NCI-H510A (cell line): ENCODE data around the gene DCAF7.
A peak's percentile ranks its signal among the peaks of the same experiment; 100 is the strongest.

Source experiments
- DNase-seq: peaks from one replicate; lab custom pipeline; 2025; lab: John Stamatoyannopoulos, UW

The DCAF7 gene, protein sequence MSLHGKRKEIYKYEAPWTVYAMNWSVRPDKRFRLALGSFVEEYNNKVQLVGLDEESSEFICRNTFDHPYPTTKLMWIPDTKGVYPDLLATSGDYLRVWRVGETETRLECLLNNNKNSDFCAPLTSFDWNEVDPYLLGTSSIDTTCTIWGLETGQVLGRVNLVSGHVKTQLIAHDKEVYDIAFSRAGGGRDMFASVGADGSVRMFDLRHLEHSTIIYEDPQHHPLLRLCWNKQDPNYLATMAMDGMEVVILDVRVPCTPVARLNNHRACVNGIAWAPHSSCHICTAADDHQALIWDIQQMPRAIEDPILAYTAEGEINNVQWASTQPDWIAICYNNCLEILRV

DNA sequence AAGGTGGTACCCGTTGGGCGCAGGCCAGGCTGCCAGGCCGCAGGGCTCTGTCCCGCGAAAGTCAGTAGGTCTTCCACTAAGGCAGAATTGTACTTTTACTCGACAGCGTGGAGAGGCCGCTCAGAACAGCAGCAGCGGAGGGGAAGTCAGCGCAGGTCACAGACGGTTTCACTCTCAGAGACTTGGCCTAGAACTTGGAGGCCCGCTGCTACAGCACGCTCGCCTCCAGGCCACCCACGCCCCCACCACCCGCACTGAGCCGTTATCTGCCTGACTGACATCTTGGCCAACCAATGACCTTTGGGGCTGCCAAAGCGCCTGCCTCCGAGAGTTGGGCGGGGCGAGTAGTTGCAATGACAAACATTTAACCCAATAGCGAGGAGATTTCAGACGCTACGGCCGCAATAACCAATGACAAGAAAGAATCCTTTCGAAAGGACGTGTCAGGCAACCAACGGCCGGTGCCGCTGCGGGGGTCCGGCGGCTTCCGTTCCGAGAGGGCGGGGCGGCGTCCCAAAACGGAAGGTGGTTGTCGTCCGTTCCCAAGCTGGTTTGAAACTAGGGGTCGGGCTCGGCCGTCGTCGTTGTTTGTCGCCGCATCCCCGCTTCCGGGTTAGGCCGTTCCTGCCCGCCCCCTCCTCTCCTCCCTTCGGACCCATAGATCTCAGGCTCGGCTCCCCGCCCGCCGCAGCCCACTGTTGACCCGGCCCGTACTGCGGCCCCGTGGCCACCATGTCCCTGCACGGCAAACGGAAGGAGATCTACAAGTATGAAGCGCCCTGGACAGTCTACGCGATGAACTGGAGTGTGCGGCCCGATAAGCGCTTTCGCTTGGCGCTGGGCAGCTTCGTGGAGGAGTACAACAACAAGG, at the start of gene DCAF7:
Gene DCAF7 (plus strand): TSS at position 532 of the 871 bp plus-strand sequence. CDS start 201 bp downstream, at position 733.
- DNase-seq, result peak; percentile 99

DNA sequence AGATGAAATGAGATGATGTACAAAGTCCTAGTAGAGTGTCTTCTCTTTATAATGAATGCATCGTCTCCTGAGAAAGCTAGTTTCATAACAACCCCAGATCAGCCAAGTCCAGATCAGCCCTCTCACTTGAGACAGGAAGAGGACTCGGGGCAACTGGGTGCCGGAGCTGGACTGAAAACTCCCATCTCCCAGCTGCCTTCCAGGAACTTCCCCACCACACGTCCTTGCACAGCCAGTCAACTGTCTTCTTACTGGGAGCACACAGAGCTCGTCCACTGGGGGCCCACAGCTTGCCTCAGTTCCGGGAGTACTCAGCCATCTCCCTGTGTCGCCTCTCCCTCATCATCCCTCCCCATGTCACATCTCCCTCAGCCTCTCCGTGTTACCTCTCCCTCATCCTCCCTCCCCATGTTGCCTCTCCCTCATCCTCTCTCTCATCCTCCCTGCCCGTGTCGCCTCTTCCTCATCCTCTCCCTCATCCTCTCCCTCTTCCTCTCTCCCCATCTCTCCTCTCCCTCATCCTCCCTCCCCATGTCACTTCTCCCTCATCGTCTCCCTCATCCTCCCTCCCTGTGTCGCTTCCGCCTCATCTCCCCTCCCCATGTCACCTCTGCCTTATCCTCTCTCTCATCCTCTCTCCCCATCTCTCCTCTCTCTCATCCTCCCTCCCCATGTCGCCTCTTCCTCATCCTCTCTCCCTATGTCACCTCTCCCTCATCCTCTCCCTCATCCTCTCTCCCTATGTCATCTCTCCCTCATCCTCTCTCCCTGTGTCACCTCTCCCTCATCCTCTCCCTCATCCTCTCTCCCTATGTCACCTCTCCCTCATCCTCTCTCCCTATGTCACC, 49.5 kb upstream of the DCAF7 start:
- no peak for DNase-seq

DNA sequence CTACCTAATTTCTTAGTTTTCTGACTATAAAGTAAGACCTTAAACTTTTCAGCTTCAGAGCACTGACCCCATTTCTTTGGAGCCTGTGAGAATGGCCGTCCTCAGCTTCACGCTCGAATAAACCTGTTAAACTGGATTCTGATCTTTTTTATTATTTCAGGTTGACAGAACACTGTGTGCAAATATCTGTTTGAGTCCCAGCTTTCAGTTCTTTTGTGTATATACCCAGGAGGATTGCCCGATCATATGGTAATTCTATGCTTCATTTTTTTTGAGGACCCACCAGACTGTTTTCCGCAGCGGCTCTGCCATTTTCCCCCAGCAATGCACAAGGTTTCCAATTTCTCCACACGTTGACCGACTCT, 47.0 kb upstream of the DCAF7 start:
- no peak for DNase-seq

DNA sequence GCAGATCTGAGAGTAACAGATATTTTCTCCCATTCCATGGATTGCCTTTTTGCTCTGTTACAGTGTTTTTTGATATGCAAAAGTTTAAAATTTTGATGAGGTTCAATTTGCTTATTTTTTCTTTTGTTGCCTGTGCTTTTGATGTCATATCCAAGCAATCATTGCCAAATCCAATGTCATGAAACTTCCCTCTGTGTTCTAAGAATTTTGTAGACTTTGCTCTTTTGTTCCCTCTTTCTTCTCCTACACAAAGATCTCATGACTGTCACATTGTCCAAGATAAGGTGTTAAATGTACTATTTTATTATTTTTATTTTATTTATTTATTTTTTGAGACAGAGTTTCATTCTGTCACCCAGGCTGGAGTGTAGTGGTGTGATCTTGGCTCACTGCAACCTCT, 46.0 kb upstream of the DCAF7 start:
- DNase-seq, result no peak

DNA sequence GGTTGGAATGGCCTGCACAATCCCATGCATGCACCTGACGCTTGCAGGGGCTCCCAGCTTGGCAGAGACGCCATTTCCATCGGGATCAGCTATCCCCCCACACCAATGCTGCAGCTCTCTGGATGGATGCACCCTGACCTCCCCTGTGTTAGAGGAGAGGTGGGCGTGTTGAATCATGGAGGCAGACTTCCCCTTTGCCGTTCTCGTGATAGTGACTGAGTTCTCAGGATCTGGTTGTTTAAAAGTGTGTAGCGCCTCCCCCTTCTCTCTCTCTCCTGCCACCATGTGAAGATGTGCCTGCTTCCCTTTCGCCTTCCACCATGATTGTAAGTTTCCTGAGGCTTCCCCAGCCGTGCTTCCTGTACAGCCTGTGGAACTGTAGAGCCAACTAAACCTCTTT, 44.9 kb upstream of the DCAF7 start:
- no peak for DNase-seq

DNA sequence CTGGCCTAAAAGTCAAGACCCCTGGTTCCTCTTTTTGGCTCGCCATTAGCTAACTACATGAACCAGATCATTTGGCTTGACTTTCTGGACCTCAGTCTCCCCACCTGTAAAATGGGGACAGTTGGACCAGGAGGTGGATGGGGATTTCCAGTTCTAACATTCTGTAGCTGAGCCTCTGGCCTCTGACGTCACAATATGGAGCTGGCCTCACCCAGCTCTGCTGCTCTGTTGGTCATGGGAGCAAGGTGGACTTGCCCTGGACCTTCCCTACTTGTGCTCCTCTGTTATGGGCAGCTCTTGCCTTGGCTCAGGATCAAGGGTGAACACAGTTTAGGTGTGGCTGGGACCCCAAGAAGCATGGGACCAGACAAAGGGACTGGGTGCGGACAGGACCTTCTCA, 43.6 kb upstream of the DCAF7 start:
- DNase-seq, result no peak

DNA sequence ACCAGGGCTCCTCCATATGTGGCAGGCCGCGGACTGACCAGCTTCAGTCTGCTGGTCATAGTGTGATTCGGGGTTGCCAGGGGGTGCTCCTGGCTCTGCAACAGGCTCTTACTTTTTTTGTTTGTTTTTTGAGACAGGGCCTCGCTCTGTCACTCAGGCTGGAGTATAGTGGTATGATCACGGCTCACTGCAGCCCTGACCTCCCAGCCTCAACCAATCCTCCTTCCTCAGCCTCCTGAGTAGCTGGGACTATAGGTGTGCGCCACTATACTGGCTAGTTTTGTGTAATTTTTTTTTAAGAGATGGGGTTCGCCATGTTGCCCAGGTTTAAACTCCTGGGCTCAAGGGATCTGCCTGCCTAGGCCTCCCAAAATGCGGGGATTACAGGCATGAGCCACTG, 38.9 kb upstream of the DCAF7 start:
- DNase-seq, result no peak

DNA sequence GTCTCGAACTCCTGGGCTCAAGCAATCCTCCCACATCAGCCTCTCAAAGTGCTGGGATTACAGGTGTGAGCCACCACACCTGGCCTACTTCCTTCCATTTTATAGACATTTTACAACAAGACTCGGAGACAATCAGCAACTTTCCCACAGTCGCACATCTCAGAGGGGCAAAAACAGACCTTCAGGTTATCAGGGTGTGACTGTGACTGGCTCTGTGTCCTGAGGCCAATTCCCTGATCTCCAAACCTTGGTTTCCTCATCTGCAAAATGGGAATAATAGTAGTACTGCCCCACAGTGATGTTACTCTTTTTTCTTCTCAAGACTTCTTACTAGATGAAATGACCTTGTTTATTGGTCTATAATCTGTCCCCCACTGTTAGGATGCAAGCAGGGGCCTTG, 37.9 kb upstream of the DCAF7 start:
- no peak for DNase-seq

DNA sequence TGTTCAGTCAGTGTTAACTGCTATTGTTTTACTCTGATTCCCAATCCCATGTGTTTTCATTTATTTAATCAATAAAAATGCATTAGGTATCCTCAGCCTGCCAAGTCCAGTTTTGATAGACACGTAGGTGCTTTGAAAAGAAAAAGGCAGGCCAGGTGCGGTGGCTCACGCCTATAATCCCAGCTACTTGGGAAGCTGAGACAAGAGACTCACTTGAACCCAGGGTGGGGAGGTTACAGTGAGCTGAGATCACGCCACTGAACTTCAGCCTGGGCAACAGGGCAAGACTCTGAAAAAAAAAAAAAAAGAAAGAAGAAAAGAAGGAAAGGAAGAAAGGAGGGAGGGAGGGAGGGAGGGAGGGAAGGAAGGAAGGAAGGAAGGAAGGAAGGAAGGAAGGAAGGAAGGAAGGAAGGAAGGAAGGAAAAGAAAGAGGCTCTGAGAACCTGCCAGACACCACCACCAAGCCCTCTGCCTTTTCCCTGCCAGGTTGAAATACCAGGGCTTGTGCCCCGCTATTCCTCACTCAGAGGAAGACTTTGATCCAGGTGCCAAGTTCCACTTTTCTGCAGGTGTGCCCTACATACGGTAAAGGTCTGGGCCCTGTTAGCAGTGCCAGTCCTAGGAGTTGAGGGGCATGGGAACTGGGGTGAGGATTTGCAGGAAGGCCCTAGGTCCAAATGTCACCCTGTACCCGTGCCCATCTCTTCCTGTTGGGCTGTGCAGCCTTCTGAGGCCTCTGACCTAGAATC, 37.2 kb upstream of the DCAF7 start:
- DNase-seq, result no peak

DNA sequence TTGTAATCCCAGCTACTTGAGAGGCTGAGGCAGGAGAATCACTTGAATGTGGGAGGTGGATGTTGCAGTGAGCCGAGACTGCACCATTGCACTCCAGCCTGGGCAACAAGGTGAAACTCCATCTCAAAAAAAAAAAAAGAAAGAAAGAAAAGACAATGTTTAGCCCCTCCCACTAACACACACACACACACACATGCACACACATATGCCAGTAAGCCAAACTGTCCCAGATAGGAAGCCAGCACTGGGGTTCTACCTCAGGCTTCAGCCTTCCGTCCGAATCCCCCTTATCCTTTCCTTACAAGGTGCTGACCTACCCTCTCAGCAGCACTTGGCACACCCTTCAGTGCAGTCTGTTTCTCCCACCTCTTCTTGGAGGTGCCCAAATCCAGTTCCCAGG, 35.8 kb upstream of the DCAF7 start:
- no peak for DNase-seq

DNA sequence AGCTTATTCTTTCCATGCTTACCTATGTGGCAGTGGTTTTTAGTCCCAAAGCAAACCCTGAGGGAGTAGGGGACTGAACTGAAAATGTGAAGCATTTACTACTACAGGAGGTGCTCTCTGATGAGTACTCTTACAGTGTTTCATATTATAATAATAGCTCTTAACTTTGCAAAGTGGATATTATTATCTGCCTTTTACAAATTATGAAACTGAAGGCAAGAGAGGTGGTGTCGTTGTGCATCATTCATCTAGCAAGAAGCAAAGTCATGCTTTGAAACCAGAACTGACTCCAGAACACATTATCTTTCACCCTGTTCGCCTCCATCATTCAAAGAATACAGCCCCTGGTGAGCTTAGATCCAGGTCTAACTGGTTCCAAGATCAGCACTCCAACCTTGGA, 35.3 kb upstream of the DCAF7 start:
- DNase-seq, result no peak

DNA sequence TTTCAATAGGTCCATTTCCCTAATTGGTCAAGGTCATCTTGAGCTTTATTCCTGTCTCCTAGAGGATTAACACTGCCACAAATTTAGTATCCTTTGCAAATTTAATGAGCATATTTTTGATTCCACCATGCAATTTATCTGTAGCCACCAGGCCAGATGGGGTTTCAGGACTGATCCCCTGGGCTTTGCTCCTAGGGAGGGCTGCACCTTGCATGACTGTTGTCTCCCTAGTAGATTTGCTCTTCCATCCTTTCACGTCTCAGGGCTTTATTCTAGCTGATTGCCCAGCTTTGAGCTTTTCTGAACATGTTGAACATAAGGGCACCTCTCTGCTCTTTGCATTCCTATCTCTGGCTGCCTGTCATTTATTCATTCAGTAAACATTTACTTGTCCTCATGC, 34.9 kb upstream of the DCAF7 start:
- no peak for DNase-seq

DNA sequence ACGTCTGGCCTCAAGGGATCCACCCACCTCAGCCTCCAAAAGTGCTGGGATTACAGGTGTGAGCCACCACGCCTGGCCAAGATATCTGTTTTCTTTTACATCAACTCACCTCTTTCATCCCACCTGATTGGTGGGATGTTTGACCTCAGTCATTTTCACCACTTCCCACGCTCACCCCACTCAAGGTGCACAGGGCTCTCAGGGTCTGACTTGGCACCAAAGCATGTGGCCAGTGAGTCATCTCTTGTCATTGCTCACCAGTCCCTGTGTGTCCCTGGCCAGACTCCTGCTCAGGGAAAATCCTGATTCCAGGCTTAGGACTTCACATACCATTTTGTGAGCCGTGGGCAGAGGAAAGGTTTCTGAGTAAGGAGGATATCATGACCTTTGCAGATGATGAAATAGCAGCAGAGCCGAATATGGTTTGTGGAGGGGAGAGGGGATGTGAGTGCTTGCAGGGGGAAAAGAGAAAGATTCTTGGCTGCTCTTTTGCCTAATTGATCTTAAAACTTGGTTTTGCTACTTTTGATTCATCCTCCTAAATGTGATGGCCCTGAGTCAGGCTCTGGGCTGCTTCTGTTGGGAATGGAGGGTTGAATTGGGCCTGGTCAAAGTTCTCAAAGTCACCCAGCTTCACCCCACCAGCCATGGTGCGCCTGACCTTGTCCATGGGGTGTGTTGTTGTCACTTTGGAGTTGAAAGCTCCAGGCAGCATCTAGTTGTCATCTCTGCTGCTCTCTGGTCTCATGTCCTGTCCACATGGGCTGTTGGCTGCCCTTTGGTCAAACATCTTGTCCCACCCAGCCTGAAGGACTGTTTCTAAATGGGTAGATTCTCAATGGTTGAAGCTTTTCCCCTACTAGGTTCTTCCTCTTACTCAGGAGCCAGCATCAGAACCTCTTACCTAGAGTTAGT, 33.1 kb upstream of the DCAF7 start:
- DNase-seq, result no peak

DNA sequence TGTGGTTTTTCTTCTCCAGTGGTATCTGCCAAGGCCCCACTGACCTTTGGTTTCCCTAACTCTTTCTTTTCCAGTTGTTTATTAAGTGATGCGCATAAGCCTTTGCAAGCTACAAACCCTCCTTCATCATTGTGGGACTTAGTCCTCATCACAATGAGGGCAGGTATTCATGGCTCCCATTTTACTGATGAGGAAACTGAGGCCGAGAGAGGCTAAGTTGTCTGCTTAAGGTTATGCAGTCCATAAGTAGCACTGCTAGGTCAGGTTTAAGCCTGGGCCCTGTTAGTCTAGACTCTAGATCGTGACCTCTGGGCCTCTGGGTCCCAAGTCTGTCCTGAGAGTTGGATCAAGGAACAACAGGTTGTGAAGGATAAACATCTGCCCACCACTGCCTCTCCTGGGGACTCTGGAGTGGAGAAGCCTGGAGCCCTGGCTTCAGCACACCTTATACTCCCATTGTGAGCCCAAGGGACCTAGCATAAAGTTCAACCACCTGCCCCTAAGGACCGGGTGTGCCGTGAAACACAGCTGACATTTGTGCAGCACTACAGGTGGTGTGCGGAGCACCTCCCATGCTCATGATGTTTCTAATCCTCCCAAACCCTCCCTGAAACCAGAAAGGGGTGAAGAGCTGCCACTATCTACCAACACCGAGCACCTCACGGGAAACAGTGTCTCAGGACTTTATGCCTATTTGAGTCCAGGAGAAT, 32.3 kb upstream of the DCAF7 start:
- peak; percentile 30 for DNase-seq

DNA sequence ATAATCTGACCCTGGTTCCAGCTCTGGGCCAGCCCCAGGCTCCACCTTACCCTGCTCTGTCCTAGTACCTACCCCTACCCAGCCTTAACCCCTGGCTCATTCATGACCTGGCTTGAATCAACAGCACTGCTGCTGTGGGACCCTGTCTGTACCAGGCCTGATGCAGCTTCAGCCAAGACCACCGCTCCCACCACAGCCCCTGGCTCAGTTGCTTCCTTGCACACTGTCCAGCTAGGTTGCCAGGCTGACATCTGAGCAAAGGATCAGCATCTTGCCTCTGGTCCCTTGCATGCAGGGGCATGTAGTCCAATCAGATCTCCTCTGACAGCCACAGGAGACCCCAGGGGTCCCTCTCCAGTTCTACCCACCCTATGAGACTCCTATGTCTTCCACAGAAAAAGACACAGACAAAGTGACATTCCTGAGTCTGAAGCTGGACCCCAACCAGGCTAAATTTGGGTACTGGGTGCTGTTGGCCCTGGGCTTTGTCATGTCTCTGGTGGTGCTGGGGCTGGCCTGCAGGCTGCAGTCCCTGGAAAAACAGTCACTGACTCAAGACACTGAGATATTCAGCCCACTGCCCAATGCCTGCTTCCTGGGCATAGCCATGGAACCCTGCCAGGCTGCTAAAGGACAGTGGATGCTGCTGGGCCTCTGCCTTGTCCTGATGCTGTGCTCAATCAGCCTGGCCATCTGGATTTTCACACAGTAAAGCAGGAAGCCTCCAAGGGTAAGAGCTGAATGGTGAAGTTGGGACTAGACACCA, 31.0 kb upstream of the DCAF7 start:
- no peak for DNase-seq

DNA sequence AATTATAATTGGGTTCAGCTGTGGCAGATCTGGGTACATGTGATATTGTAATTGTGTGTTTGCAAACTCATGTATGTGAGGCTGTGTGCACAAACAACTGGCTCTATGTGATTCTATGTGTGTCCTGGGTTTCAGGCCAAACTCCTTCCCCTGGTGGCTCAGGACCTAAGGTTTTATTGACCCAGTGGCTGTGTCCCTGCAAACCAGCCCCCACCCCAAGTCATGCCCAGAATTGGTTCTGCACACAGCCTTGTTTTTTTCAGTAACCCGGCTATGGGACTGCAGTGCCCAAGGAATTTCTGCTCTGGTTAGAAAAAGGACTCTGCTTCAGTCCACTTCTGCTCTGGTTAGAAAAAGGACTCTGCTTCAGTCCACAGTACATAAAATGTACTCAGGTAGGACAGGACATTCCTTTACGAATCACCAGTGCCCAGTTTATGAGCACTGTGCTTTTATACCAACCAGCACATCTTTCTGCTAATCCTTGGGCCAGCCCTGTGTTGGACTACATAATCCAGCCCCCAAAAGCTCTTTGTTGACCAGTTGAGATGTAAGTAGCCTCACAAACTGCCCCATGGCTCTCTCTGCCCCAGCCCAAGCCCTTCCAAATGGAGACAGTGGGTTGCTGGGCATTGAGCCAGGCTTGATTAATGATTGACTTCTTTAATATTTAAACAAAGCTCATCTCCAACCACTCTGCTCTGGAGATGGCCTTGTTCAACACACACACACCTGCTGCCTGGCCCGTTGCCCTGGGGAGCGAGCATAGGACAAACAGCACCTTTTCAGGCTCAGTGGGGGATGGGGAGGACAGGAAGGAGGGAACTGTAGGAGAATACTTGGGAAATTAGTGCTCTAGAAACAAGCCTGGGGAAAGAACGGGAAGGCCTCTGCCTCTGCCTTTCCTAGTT, 30.1 kb upstream of the DCAF7 start:
- DNase-seq, result peak; percentile 99

DNA sequence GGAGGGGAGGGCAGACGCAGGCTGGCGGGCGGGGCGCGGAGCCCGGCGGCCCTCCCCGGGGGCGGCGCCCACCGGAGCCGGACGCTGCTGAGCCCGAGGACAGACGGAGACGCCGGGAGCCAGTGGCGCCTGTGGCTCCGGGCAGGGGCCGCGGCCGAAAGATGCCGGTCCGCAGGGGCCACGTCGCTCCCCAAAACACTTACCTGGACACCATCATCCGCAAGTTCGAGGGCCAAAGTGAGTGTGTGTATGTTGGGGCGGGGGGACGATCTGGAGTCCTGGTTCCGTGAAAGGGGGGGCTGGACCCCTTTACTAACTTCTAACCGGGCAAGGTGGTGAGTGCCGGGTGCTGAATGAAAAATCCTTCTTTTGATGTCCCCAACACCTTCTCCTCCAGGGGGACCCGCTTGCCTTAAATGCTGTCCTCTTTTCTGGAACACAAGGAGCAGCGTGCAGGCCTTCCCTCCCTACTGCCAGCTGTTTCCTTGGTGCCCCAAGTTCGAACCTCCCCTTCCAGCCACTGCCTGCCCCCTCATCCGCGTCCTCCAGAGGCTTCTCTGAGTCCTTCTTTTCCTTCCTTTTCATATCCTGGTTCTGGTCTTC, 26.9 kb upstream of the DCAF7 start, which contains the start of gene KCNH6:
Gene KCNH6 (plus strand): TSS at position 106 of the 603 bp plus-strand sequence. CDS start 56 bp downstream, at position 162.
- DNase-seq, result no peak

DNA sequence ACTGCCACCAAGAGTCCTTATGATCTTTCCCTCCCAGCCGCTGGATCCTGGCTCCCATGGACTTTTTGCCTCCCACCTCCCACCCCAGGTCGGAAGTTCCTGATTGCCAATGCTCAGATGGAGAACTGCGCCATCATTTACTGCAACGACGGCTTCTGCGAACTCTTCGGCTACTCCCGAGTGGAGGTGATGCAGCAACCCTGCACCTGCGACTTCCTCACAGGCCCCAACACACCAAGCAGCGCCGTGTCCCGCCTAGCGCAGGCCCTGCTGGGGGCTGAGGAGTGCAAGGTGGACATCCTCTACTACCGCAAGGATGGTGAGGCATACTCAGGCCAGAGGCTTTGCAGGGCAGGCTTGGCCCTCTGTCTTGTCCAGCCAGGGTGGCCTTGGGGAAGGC, 26.2 kb upstream of the DCAF7 start:
- DNase-seq, result no peak
